GM19455 (cell line): ENCODE results near the gene OR52E4.

Experiments used
- ATAC-seq: cut with Tn5 transposase; IDR thresholded peaks from one replicate; pipeline ENCODE4 v1.9.1; 2021; ENCODE audit not compliant: unreplicated experiment

OR52E4 gene

GRCh38 chr11:5880329-5880728 is at the start of gene OR52E4:
OR52E4 (plus strand) TSS chr11:5880629; CDS start chr11:5884293, 3,664 bp downstream.
- no peak for ATAC-seq

GRCh38 chr11:5831196-5831829 is 49.1 kb upstream of the OR52E4 start:
- ATAC-seq, result no peak

- no peak for ATAC-seq
These were observed 47.0 kb upstream of the OR52E4 start for GRCh38 chr11:5833446-5833845.

GRCh38 chr11:5837695-5838094 is 42.7 kb upstream of the OR52E4 start:
- no peak for ATAC-seq

- ATAC-seq, result no peak
These were observed 38.6 kb upstream of the OR52E4 start, which contains the start of gene OR52E6 for GRCh38 chr11:5841797-5842196. OR52E6 (minus strand) TSS chr11:5841897; CDS start chr11:5841897, 0 bp downstream.

- ATAC-seq, result no peak
These were observed 33.7 kb upstream of the OR52E4 start for GRCh38 chr11:5846701-5847100.

GRCh38 chr11:5847711-5848110 is 32.7 kb upstream of the OR52E4 start:
- no peak for ATAC-seq

GRCh38 chr11:5851002-5851401 is 29.4 kb upstream of the OR52E4 start:
- ATAC-seq, result no peak

GRCh38 chr11:5857590-5857989 is 22.8 kb upstream of the OR52E4 start, which contains the start of gene OR52E8:
OR52E8 (minus strand) TSS chr11:5857690; CDS start chr11:5857690, 0 bp downstream.
- no peak for ATAC-seq

GRCh38 chr11:5865826-5866225 is 14.6 kb upstream of the OR52E4 start:
- ATAC-seq, result no peak

- no peak for ATAC-seq
These were observed 1.9 kb upstream of the OR52E4 start for GRCh38 chr11:5878564-5878963.

- no peak for ATAC-seq
These were observed 1.3 kb downstream of the OR52E4 start for GRCh38 chr11:5881756-5882155.

GRCh38 chr11:5887172-5887571 is 6.7 kb downstream of the OR52E4 start:
- no peak for ATAC-seq

GRCh38 chr11:5887661-5888060 is 7.2 kb downstream of the OR52E4 start:
- ATAC-seq, result no peak

GRCh38 chr11:5891216-5891800 is 10.9 kb downstream of the OR52E4 start:
- no peak for ATAC-seq

- ATAC-seq, result no peak
These were observed 12.5 kb downstream of the OR52E4 start, which contains the start of gene OR52E5 for GRCh38 chr11:5892908-5893307. OR52E5 (plus strand) TSS chr11:5893208; CDS start chr11:5900777, 7,569 bp downstream.

- ATAC-seq, result no peak
These were observed 19.1 kb downstream of the OR52E4 start for GRCh38 chr11:5899534-5899933.

- no peak for ATAC-seq
These were observed 30.1 kb downstream of the OR52E4 start for GRCh38 chr11:5910540-5910939.

GRCh38 chr11:5922749-5923426 is 42.5 kb downstream of the OR52E4 start:
- ATAC-seq, result peak; percentile 64

- ATAC-seq, result peak; percentile 10
These were observed 43.0 kb downstream of the OR52E4 start for GRCh38 chr11:5923427-5923776.

GRCh38 chr11:5923794-5924193 is 43.4 kb downstream of the OR52E4 start:
- ATAC-seq, result no peak

- ATAC-seq, result no peak
These were observed 47.8 kb downstream of the OR52E4 start for GRCh38 chr11:5928271-5928670.
